Endothelial cell of umbilical vein (primary cell): ENCODE measurements around the gene PTPRD. TPM values are rescaled to one million over a fixed set of nuclear protein-coding genes. Genes with fewer than 3 reads are reported as not detected.

Experiments used
- BruUV-seq: library from RNA; stranded (reverse); fragments of 400-500 nt; replicated peaks from 2 replicates; lab custom pipeline; 2021; lab: Mats Ljungman, UMichigan
- CTCF ChIA-PET: fragments of 300-600, 350-600 bp; sonication (Branson Sonifier 250); formaldehyde crosslinking; loops from one replicate; lab custom pipeline; 2021; ENCODE audit warnings: antibody characterized with exemption, inconsistent platforms; lab: Charles Lee
- POLR2A ChIA-PET: fragments of 300-600, 350-600 bp; sonication (Branson Sonifier 250); formaldehyde crosslinking; loops from one replicate; lab custom pipeline; 2021; ENCODE audit warnings: antibody characterized with exemption, inconsistent platforms; lab: Charles Lee
- DNase-seq: peaks from one replicate; pipeline ENCODE4 v3.0.0-alpha.2; 2011; ENCODE audit warnings: low read depth, low spot score
- FAIRE-seq: peaks from 2 replicates; lab custom pipeline; 2011; peaks lifted over from hg19 to GRCh38; lab: Jason Lieb, UNC
- H2AFZ ChIP-seq: 2 replicates; pipeline ENCODE4 v1.6.0; 2012; ENCODE audit warnings: low read depth, low read length, control low read depth, inconsistent platforms
- H3K27ac ChIP-seq: 2 replicates; pipeline ENCODE4 v1.5.1; 2011; ENCODE audit warnings: low read depth, mild to moderate bottlenecking, control low read depth, low read length, moderate library complexity; ENCODE audit not compliant: insufficient read depth
- H3K27me3 ChIP-seq, 2 experiments: 2 replicates each; pipeline versions ENCODE4 v1.6.0 to v1.6.1; 2011; ENCODE audit warnings: low read length in 2 of 2, mixed read lengths in 1 of 2; ENCODE audit not compliant: control insufficient read depth in 2 of 2, insufficient read depth in 2 of 2
- H3K36me3 ChIP-seq, 2 experiments: 2 replicates in 1 of 2; 3 replicates in 1 of 2; pipeline ENCODE4 v1.5.1; 2011; ENCODE audit warnings: low read length in 2 of 2, mild to moderate bottlenecking in 1 of 2, moderate library complexity in 1 of 2; ENCODE audit not compliant: control insufficient read depth in 2 of 2, insufficient read depth in 2 of 2; ENCODE audit errors: extremely low read depth in 1 of 2
- H3K4me1 ChIP-seq: 3 replicates; pipeline ENCODE4 v1.5.1; 2011; ENCODE audit warnings: mild to moderate bottlenecking, low read length; ENCODE audit not compliant: control insufficient read depth, insufficient read depth; ENCODE audit errors: extremely low read depth
- H3K4me2 ChIP-seq: 2 replicates; pipeline ENCODE4 v1.6.1; 2011; ENCODE audit warnings: low read length, control low read depth, mixed read lengths; ENCODE audit not compliant: insufficient read depth
- H3K4me3 ChIP-seq, 3 experiments: fragments of 200-600 bp in 1 of 3; sonication (generic), shearing (Covaris generic) in 1 of 3; replicated peaks in 1 of 3; 2 replicates each; pipeline ENCODE4 v1.5.1; 2011 to 2016; ENCODE audit warnings: control low read depth in 3 of 3, low read length in 3 of 3, mild to moderate bottlenecking in 2 of 3, inconsistent platforms in 1 of 3, low read depth in 1 of 3, moderate library complexity in 1 of 3; ENCODE audit not compliant: insufficient read depth in 1 of 3
- H3K79me2 ChIP-seq: 2 replicates; pipeline ENCODE4 v1.6.0; 2012; ENCODE audit warnings: low read length, inconsistent platforms; ENCODE audit not compliant: control insufficient read depth, insufficient read depth
- H3K9ac ChIP-seq: replicated peaks from 2 replicates; pipeline ENCODE3; 2011; ENCODE audit warnings: low read length, control low read depth; ENCODE audit not compliant: insufficient read depth; ENCODE audit errors: extremely low read depth
- H3K9me1 ChIP-seq: replicated peaks from 3 replicates; pipeline ENCODE4 v1.6.0; 2011; ENCODE audit warnings: mild to moderate bottlenecking, low read length; ENCODE audit not compliant: control insufficient read depth, insufficient read depth; ENCODE audit errors: extremely low read depth
- H3K9me3 ChIP-seq: replicated peaks from 2 replicates; pipeline ENCODE4 v1.5.1; 2012; ENCODE audit warnings: low read length, inconsistent platforms; ENCODE audit not compliant: control insufficient read depth, insufficient read depth
- H4K20me1 ChIP-seq: replicated peaks from 2 replicates; pipeline ENCODE3; 2011; ENCODE audit warnings: mild to moderate bottlenecking, low read length; ENCODE audit not compliant: control insufficient read depth, insufficient read depth; ENCODE audit errors: extremely low read depth
- CTCF ChIP-seq, 2 donors: IDR thresholded peaks; 1 replicate in 1 of 2; 2 replicates in 1 of 2; pipeline ENCODE4 v1.5.1; 2011; ENCODE audit warnings: low read length in 2 of 2, mild to moderate bottlenecking in 2 of 2, moderate library complexity in 2 of 2, control low read depth in 1 of 2, inconsistent platforms in 1 of 2, low read depth in 1 of 2; ENCODE audit not compliant: insufficient read depth in 1 of 2; ENCODE audit errors: extremely low read depth in 1 of 2
- EZH2 ChIP-seq: IDR thresholded peaks from 2 replicates; pipeline ENCODE4 v1.6.1; 2012; ENCODE audit warnings: borderline replicate concordance, low read depth, mild to moderate bottlenecking, moderate library complexity, low read length, inconsistent platforms; ENCODE audit not compliant: severe bottlenecking
- GATA2 ChIP-seq: IDR thresholded peaks from 2 replicates; pipeline ENCODE4 v1.7.0; 2011; ENCODE audit warnings: low read depth, mild to moderate bottlenecking, moderate library complexity, mixed read lengths, low read length; ENCODE audit not compliant: insufficient read length, insufficient read depth
- JUN ChIP-seq: IDR thresholded peaks from 2 replicates; pipeline ENCODE4 v1.6.1; 2011; ENCODE audit warnings: borderline replicate concordance, low read depth; ENCODE audit not compliant: insufficient read length, insufficient read depth
- MAX ChIP-seq: IDR thresholded peaks from 2 replicates; pipeline ENCODE4 v1.6.1; 2011; ENCODE audit not compliant: insufficient read depth, insufficient read length
- POLR2A ChIP-seq: IDR thresholded peaks from 2 replicates; pipeline ENCODE4 v1.6.1; 2012; ENCODE audit warnings: low read depth, mild to moderate bottlenecking, control low read depth, low read length
- POLR2AphosphoS5 ChIP-seq: IDR thresholded peaks from 2 replicates; pipeline ENCODE4 v1.6.1; 2012; ENCODE audit warnings: low read depth, mild to moderate bottlenecking, control low read depth, low read length, moderate library complexity; ENCODE audit not compliant: insufficient read depth
- dilution Hi-C: fragments of 300-500 bp; cut with MboI; formaldehyde crosslinking; loops from one replicate; pipeline ENCODE4 v1.15.0; 2019; ENCODE audit warnings: low sequenced_read_pairs; ENCODE audit not compliant: extremely low pct_ligation_motif_present
- intact Hi-C: fragments of 100-400 bp; cut with micrococcal nuclease; formaldehyde crosslinking; loops from one replicate; pipeline ENCODE4 v1.10.0; 2022
- polyA plus RNA-seq, 4 experiments: library from polyadenylated mRNA; depleted of rRNA in 3 of 4; stranded (reverse) in 3 of 4; unstranded in 1 of 4; fragments of >200 nt; gene quantifications; 2 replicates each; pipeline versions ENCODE4 v1.2.1 to v1.2.3, GENCODE V29; 2011 to 2012; ENCODE audit warnings: missing spikeins in 1 of 4
- total RNA-seq: library from RNA; stranded (reverse); gene quantifications from 2 replicates; pipeline ENCODE4 v1.2.3, GENCODE V29; 2021

PTPRD gene
- total and polyA plus RNA-seq, 2 donors (not counting 3 experiments of a cell fraction or from before 2014, with no cell fraction given) = 5.5 to 5.7 TPM

DNA sequence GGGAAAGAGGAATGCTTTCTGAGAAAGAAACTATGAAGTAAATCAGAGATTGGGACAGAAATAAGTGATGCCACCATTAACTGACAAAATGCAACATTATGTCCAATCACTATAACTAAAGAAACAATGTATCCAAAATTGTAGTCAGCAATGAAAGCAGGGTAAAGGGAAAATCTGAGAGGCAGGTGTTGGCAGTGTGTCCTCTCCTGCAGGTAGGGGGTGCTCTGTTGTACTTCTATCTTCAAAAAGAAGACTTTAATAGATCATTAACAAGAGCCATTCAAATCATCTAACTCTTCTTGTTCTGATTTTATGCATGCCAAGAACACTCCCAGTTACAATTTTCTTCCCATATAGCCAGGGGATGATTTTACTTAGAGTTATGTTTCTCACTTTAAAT lies 1275.7 kb downstream of the PTPRD start:
- Histone ChIP-seq H3K4me2 (no peak overlapping the region), H3K27me3 (no peaks in the 10 kb centered on the region), H2AFZ (no peak overlapping the region), H3K27ac (no peak overlapping the region), H3K79me2 (no peaks in the 10 kb centered on the region), H3K9me1 (no peaks in the 10 kb centered on the region), H4K20me1 (no peaks in the 10 kb centered on the region), H3K4me1 (no peaks in the 10 kb centered on the region), H3K9ac (no peak overlapping the region), H3K36me3 (no peaks in the 10 kb centered on the region), H3K4me3 (no peak overlapping the region), H3K9me3 (no peaks in the 10 kb centered on the region)
- POLR2A ChIA-PET = no interaction called here
- intact Hi-C loops = no loop called here
- dilution Hi-C loops = no loop called here
- DNase-seq (no peak), FAIRE-seq (no peak)
- CTCF ChIA-PET = no interaction called here
- TF ChIP-seq GATA2 = no peak
- TF ChIP-seq CTCF (IDR thresholded peaks at IDR 0.05; ENCODE audit: extremely low read depth in 1 of 2, insufficient read depth in 1 of 2, low read depth in 1 of 2, low read length in 2 of 2) = no peak
- no peak for TF ChIP-seq EZH2
- TF ChIP-seq POLR2AphosphoS5 = no peak
- no peak for TF ChIP-seq JUN
- TF ChIP-seq POLR2A = no peak
- no peak for TF ChIP-seq MAX
- no TSS peak for BruUV-seq
